ENCODE measurements around the gene GREM2. TPM values are rescaled to one million over a fixed set of nuclear protein-coding genes. Genes with fewer than 3 reads are reported as not detected.

GREM2 gene
- total RNA-seq, 1 experiment from 2014 or later: not detected

- Histone ChIP-seq H3K9me2 (replicated peaks; ENCODE audit: low read length) (no peaks in the 10 kb centered on the region), H3K27me3 (ENCODE audit: low read length) (no peaks in the 10 kb centered on the region), H3K9ac (ENCODE audit: low read length) (no peak overlapping the region), H3K4me1 (ENCODE audit: insufficient read depth, low read length) (no peaks in the 10 kb centered on the region), H3K36me3 (ENCODE audit: low read depth, low read length) (no peaks in the 10 kb centered on the region), H3F3A (ENCODE audit: low read length, unreplicated experiment) (no peaks in the 10 kb centered on the region), H2AFZ (ENCODE audit: low read length) (no peak overlapping the region), H3K4me2 (ENCODE audit: low read length) (no peak overlapping the region), H3K27ac (ENCODE audit: low read length) (no peak overlapping the region), H3K9me3 (ENCODE audit: low read length) (no peaks in the 10 kb centered on the region), H3K4me3 (ENCODE audit: low read length) (no peak overlapping the region), H4K20me1 (ENCODE audit: low read length) (no peaks in the 10 kb centered on the region), H3K79me2 (ENCODE audit: low read length) (no peaks in the 10 kb centered on the region)
- intact Hi-C loops (cut with micrococcal nuclease): no loop called here
- BruUV-seq (replicated peaks): no TSS peak
- CTCF ChIA-PET: no interaction called here
- no peak for TF ChIP-seq EZH2phosphoT487 (IDR thresholded peaks at IDR 0.05; ENCODE audit: borderline replicate concordance, low read length)
- no peak for TF ChIP-seq EZH2 (IDR thresholded peaks at IDR 0.05; ENCODE audit: low read length, unreplicated experiment)
- TF ChIP-seq, protein P1, sequence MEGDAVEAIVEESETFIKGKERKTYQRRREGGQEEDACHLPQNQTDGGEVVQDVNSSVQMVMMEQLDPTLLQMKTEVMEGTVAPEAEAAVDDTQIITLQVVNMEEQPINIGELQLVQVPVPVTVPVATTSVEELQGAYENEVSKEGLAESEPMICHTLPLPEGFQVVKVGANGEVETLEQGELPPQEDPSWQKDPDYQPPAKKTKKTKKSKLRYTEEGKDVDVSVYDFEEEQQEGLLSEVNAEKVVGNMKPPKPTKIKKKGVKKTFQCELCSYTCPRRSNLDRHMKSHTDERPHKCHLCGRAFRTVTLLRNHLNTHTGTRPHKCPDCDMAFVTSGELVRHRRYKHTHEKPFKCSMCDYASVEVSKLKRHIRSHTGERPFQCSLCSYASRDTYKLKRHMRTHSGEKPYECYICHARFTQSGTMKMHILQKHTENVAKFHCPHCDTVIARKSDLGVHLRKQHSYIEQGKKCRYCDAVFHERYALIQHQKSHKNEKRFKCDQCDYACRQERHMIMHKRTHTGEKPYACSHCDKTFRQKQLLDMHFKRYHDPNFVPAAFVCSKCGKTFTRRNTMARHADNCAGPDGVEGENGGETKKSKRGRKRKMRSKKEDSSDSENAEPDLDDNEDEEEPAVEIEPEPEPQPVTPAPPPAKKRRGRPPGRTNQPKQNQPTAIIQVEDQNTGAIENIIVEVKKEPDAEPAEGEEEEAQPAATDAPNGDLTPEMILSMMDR (conservative IDR thresholded peaks at IDR 0.05; ENCODE audit: low read depth, low read length): no peak
- POLR2A ChIA-PET (ENCODE audit: unreplicated experiment): no interaction called here
- DNase-seq: no peak
- ATAC-seq: no peak
Measured at GRCh38 chr1:240474133-240474614, 137.8 kb downstream of the GREM2 start.

- intact Hi-C loops (cut with micrococcal nuclease): no loop called here
- no peaks in the 10 kb centered on the region for H3K79me2 ChIP-seq (ENCODE audit: low read length)
- DNase-seq (no peak), ATAC-seq (no peak)
- H2AFZ ChIP-seq (ENCODE audit: low read length): no peak overlapping the region
- H4K20me1 ChIP-seq (ENCODE audit: low read length): no peaks in the 10 kb centered on the region
- TF ChIP-seq EZH2phosphoT487 (IDR thresholded peaks at IDR 0.05; ENCODE audit: borderline replicate concordance, low read length) (no peak), EZH2 (IDR thresholded peaks at IDR 0.05; ENCODE audit: low read length, unreplicated experiment) (no peak)
- TF ChIP-seq, protein P1 (conservative IDR thresholded peaks at IDR 0.05; ENCODE audit: low read depth, low read length): no peak
- no peaks in the 10 kb centered on the region for H3K9me3 ChIP-seq (ENCODE audit: low read length)
- no peaks in the 10 kb centered on the region for H3F3A ChIP-seq (ENCODE audit: low read length, unreplicated experiment)
- no peaks in the 10 kb centered on the region for H3K27me3 ChIP-seq (ENCODE audit: low read length)
- CTCF ChIA-PET: no interaction called here
- no peak overlapping the region for H3K4me3 ChIP-seq (ENCODE audit: low read length)
- no peaks in the 10 kb centered on the region for H3K36me3 ChIP-seq (ENCODE audit: low read depth, low read length)
- POLR2A ChIA-PET (ENCODE audit: unreplicated experiment): no interaction called here
- no TSS peak for BruUV-seq (replicated peaks)
- no peak overlapping the region for H3K4me2 ChIP-seq (ENCODE audit: low read length)
- H3K9me2 ChIP-seq (replicated peaks; ENCODE audit: low read length): no peaks in the 10 kb centered on the region
- H3K4me1 ChIP-seq (ENCODE audit: insufficient read depth, low read length): peaks cover 4% of the 10 kb centered on the region; the same call in 1 of the 2 replicates
- no peak overlapping the region for H3K27ac ChIP-seq (ENCODE audit: low read length)
- H3K9ac ChIP-seq (ENCODE audit: low read length): no peak overlapping the region
Measured at GRCh38 chr1:240468656-240469055, 143.3 kb downstream of the GREM2 start.

DNA sequence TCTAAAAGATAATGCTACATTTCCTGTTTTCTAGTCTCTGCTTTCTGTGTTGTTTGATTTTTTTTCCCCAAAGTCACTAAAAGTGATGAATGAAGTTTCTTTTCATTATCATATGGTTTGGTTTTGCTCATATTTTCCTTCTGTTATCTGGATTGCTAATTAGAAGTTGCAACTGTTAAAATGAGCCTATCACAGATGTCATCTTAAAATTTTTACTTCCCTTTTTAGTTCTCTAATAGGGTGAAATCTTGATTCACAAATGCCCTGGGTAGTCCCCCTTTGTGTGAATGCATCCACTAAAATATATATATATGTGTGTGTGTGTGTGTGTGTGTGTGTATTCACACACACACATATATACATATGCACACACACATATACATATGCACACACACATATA lies 144.1 kb downstream of the GREM2 start:
- TF ChIP-seq, protein P1 (conservative IDR thresholded peaks at IDR 0.05; ENCODE audit: low read depth, low read length): no peak
- no peak for TF ChIP-seq EZH2 (IDR thresholded peaks at IDR 0.05; ENCODE audit: low read length, unreplicated experiment)
- no peak for TF ChIP-seq EZH2phosphoT487 (IDR thresholded peaks at IDR 0.05; ENCODE audit: borderline replicate concordance, low read length)
- Histone ChIP-seq H3K27me3 (ENCODE audit: low read length) (no peaks in the 10 kb centered on the region), H3K9ac (ENCODE audit: low read length) (no peak overlapping the region), H4K20me1 (ENCODE audit: low read length) (no peaks in the 10 kb centered on the region), H3K79me2 (ENCODE audit: low read length) (no peaks in the 10 kb centered on the region), H3K36me3 (ENCODE audit: low read depth, low read length) (no peaks in the 10 kb centered on the region), H3K4me1 (ENCODE audit: insufficient read depth, low read length) (peaks cover 6% of the 10 kb centered on the region; the same call in 1 of the 2 replicates), H3F3A (ENCODE audit: low read length, unreplicated experiment) (no peaks in the 10 kb centered on the region), H3K9me3 (ENCODE audit: low read length) (no peaks in the 10 kb centered on the region), H3K9me2 (replicated peaks; ENCODE audit: low read length) (no peaks in the 10 kb centered on the region), H3K4me2 (ENCODE audit: low read length) (no peak overlapping the region), H2AFZ (ENCODE audit: low read length) (no peak overlapping the region), H3K27ac (ENCODE audit: low read length) (no peak overlapping the region), H3K4me3 (ENCODE audit: low read length) (no peak overlapping the region)
- no peak for ATAC-seq
- ChIA-PET CTCF (no interaction called here), POLR2A (ENCODE audit: unreplicated experiment) (no interaction called here)
- intact Hi-C loops (cut with micrococcal nuclease): no loop called here
- no peak for DNase-seq
- no TSS peak for BruUV-seq (replicated peaks)
